ENCODE results near the gene DGKB. TPM values are rescaled to one million over a fixed set of nuclear protein-coding genes. Genes with fewer than 3 reads are reported as not detected.

The DGKB gene
- total RNA-seq, 4 donors from 2014 or later: 0.78 to 2.5 (median 1.5) TPM

- Histone ChIP-seq H3K27me3 (no peaks in the 10 kb centered on the region), H3K4me3 (no peak overlapping the region), H3K36me3 (no peaks in the 10 kb centered on the region), H3K9me3 (no peaks in the 10 kb centered on the region), H3K4me1 (no peaks in the 10 kb centered on the region), H3K27ac (no peak overlapping the region)
- WGBS, 2 donors: 96 to 97% methylated on average over 2 of the region's 2 CpGs
- no peak for DNase-seq (ENCODE audit: low spot score in 2 of 2)
- TF ChIP-seq, protein P1, sequence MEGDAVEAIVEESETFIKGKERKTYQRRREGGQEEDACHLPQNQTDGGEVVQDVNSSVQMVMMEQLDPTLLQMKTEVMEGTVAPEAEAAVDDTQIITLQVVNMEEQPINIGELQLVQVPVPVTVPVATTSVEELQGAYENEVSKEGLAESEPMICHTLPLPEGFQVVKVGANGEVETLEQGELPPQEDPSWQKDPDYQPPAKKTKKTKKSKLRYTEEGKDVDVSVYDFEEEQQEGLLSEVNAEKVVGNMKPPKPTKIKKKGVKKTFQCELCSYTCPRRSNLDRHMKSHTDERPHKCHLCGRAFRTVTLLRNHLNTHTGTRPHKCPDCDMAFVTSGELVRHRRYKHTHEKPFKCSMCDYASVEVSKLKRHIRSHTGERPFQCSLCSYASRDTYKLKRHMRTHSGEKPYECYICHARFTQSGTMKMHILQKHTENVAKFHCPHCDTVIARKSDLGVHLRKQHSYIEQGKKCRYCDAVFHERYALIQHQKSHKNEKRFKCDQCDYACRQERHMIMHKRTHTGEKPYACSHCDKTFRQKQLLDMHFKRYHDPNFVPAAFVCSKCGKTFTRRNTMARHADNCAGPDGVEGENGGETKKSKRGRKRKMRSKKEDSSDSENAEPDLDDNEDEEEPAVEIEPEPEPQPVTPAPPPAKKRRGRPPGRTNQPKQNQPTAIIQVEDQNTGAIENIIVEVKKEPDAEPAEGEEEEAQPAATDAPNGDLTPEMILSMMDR (IDR thresholded peaks at IDR 0.05): no peak
- TF ChIP-seq EP300 (IDR thresholded peaks at IDR 0.05) (no peak), POLR2A (IDR thresholded peaks at IDR 0.05) (no peak)
Measured at GRCh38 chr7:14841086-14841485, 61.5 kb downstream of the DGKB start.

DNA sequence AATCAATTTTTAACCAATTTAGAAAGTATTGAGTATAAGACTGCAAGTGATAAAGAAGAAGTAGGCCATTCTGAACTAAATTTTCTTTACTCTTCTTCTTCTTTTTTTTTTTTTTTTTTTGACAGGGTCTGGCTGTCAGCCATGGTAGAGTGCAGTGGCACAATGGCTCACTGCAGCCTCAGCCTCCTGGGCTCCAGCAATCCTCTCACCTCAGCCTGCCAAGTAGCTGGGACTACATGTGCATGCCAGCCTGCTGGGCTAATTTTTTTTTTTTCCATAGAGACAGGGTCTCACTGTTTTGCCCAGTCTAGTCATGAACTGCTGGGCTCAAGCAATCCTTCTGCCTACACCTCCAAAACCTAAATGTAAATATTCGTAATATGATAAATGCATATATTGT, 63.2 kb downstream of the DGKB start:
- H3K36me3 ChIP-seq: no peaks in the 10 kb centered on the region
- no peaks in the 10 kb centered on the region for H3K27me3 ChIP-seq
- H3K4me3 ChIP-seq: no peak overlapping the region
- H3K27ac ChIP-seq: no peak overlapping the region
- peaks cover 0 to 1% (median 0%) of the 10 kb centered on the region in 4 donors for H3K4me1 ChIP-seq
- no peak for DNase-seq (ENCODE audit: low spot score in 2 of 2)
- no peak for TF ChIP-seq EP300 (IDR thresholded peaks at IDR 0.05)
- TF ChIP-seq POLR2A (IDR thresholded peaks at IDR 0.05): no peak
- TF ChIP-seq, protein P1 (IDR thresholded peaks at IDR 0.05): no peak
- H3K9me3 ChIP-seq: no peaks in the 10 kb centered on the region
- 95 to 100% methylated on average over 1 of the region's 1 CpG for WGBS, 2 donors

DNA sequence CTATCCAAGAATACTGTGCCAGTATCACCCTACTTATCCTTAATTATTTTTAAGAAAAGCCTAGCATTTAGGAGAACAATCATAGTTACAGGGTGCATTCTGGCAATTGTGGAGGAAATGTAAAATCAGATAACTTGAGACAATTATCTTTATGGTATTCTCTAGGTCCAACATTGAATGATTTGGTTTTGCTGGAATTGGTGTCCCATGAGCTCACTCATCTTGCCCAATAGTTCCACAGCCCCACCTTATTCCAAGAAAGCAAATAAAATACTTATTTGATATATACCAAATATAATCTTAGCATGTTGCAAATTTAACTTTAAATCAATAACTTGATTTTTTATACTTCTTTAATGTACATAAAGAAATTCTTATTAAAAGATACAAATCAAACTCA, 65.3 kb downstream of the DGKB start:
- Histone ChIP-seq H3K36me3 (no peaks in the 10 kb centered on the region), H3K9me3 (no peaks in the 10 kb centered on the region), H3K27me3 (no peaks in the 10 kb centered on the region), H3K4me1 (peaks cover 0 to 3% (median 0%) of the 10 kb centered on the region in 4 donors), H3K27ac (no peak overlapping the region), H3K4me3 (no peak overlapping the region)
- no peak for DNase-seq (ENCODE audit: low spot score in 2 of 2)
- TF ChIP-seq, protein P1 (IDR thresholded peaks at IDR 0.05): no peak
- no peak for TF ChIP-seq EP300 (IDR thresholded peaks at IDR 0.05)
- no peak for TF ChIP-seq POLR2A (IDR thresholded peaks at IDR 0.05)

GRCh38 chr7:14836571-14837189, 65.9 kb downstream of the DGKB start:
- DNase-seq (ENCODE audit: low spot score in 2 of 2): no peak
- Histone ChIP-seq H3K27me3 (no peaks in the 10 kb centered on the region), H3K27ac (peak overlapping the region in 2 of 4 donors; percentile 14 to 38), H3K4me1 (peaks cover 0 to 3% (median 0%) of the 10 kb centered on the region in 4 donors), H3K4me3 (no peak overlapping the region), H3K9me3 (no peaks in the 10 kb centered on the region), H3K36me3 (no peaks in the 10 kb centered on the region)
- TF ChIP-seq, protein P1 (IDR thresholded peaks at IDR 0.05): no peak
- no peak for TF ChIP-seq POLR2A (IDR thresholded peaks at IDR 0.05)
- TF ChIP-seq EP300 (IDR thresholded peaks at IDR 0.05): no peak
- WGBS, 2 donors: 29 to 39% methylated on average over 6 of the region's 6 CpGs

DNA sequence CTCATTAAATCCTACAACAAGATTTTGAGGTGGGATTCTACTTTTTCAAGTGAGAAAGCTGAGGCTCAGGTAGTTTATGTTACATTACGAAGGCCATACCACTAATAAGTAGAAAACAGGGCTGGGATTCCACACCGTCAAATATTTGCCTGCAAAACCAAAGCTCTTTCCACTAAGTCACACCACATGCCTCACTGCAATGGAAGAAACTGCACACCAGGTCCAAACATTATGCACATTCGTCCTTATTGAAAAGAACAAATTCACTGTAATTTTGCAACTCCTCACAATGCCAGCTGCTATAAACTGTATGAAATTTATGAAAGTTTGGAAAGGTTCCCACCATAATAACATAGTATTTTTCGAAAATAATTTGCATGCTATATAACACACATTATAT, 66.5 kb downstream of the DGKB start:
- Histone ChIP-seq H3K9me3 (no peaks in the 10 kb centered on the region), H3K27ac (peak overlapping the region in 1 of 4 donors; percentile 38), H3K27me3 (no peaks in the 10 kb centered on the region), H3K4me3 (no peak overlapping the region), H3K36me3 (no peaks in the 10 kb centered on the region), H3K4me1 (peaks cover 0 to 3% (median 0%) of the 10 kb centered on the region in 4 donors)
- TF ChIP-seq, protein P1 (IDR thresholded peaks at IDR 0.05): no peak
- no peak for TF ChIP-seq EP300 (IDR thresholded peaks at IDR 0.05)
- no peak for TF ChIP-seq POLR2A (IDR thresholded peaks at IDR 0.05)
- 57% methylated on average over 4 of the region's 4 CpGs for WGBS, 2 donors
- DNase-seq (ENCODE audit: low spot score in 2 of 2): no peak
